Measurements from ENCODE around the gene EFNB2.

- TF ChIP-seq EZH2 (IDR thresholded peaks at IDR 0.05; ENCODE audit: borderline replicate concordance, low read depth, low read length, poor library complexity, severe bottlenecking) (no peak), CTCF (conservative IDR thresholded peaks at IDR 0.05; ENCODE audit: low read depth, low read length) (no peak)
These were observed 80.3 kb downstream of the EFNB2 start for GRCh38 chr13:106455190-106455589.
